Activated naive CD4-positive, alpha-beta T cell treated with anti-CD3 and anti-CD28 coated beads, Interleukin-2, amount 10 ng/mL, durations not matched to agents 7 days and 5 days (primary cell): ENCODE measurements around the gene CACNG3.
A peak's percentile ranks its signal among the peaks of the same experiment; 100 is the strongest.
"Not testable (repeated sequence)": the region's sequence is repeated elsewhere in the genome, so short reads cannot be mapped to it uniquely, and the experiment has no call there.

Source experiments
- CTCF ChIA-PET: fragments of 350-600 bp; sonication (Branson Sonifier 250); formaldehyde crosslinking; loops from one replicate; lab custom pipeline; 2021; ENCODE audit warnings: antibody characterized with exemption; lab: Charles Lee
- DNase-seq: peaks from one replicate; pipeline ENCODE4 v3.0.0-alpha.2; 2020
- H3K27ac Mint-ChIP-seq: one replicate; pipeline ENCODE4 v1.8.0; 2021; ENCODE audit warnings: mild to moderate bottlenecking, moderate library complexity, mixed read lengths
- H3K27me3 Mint-ChIP-seq: one replicate; pipeline ENCODE4 v1.8.0; 2021; ENCODE audit warnings: mild to moderate bottlenecking, mixed read lengths
- H3K36me3 Mint-ChIP-seq: one replicate; pipeline ENCODE4 v1.8.0; 2021; ENCODE audit warnings: mixed read lengths
- H3K4me1 Mint-ChIP-seq: one replicate; pipeline ENCODE4 v1.8.0; 2021; ENCODE audit warnings: mixed read lengths
- H3K4me3 Mint-ChIP-seq: one replicate; pipeline ENCODE4 v1.8.0; 2021; ENCODE audit warnings: mild to moderate bottlenecking, moderate library complexity, mixed read lengths
- H3K9me3 Mint-ChIP-seq: one replicate; pipeline ENCODE4 v1.8.0; 2021; ENCODE audit warnings: mixed read lengths

Gene CACNG3

GRCh38 chr16:24255456-24256371 is at the start of gene CACNG3:
CACNG3 (plus strand) TSS chr16:24256335; CDS start chr16:24256755, 420 bp downstream.
- H3K36me3 Mint-ChIP-seq = no peaks in the 10 kb centered on the region
- H3K4me3 Mint-ChIP-seq = no peak within 1 kb of the TSS
- H3K4me1 Mint-ChIP-seq = peaks cover 2% of the 10 kb centered on the region
- DNase-seq = peak; percentile 84
- H3K27me3 Mint-ChIP-seq = peaks cover 28% of the 10 kb centered on the region
- H3K9me3 Mint-ChIP-seq = no peaks in the 10 kb centered on the region
- CTCF ChIA-PET = interaction anchor here (0.9 to 3.5 kb wide), 3 partner anchors 11 to 185 kb away, joined by 3 to 40 read pairs (median 7); no protein-coding TSS in a partner anchor
- no peak within 1 kb of the TSS for H3K27ac Mint-ChIP-seq

- CTCF ChIA-PET = interaction anchor here (0.6 kb wide), 1 partner anchor 132 kb away, joined by 3 read pairs; no protein-coding TSS in a partner anchor
- no peaks in the 10 kb centered on the region for H3K4me1 Mint-ChIP-seq
- no peaks in the 10 kb centered on the region for H3K9me3 Mint-ChIP-seq
- no peaks in the 10 kb centered on the region for H3K27me3 Mint-ChIP-seq
- no peak overlapping the region for H3K27ac Mint-ChIP-seq
- peaks cover 18% of the 10 kb centered on the region for H3K36me3 Mint-ChIP-seq
- H3K4me3 Mint-ChIP-seq = no peak overlapping the region
- DNase-seq = no peak
Observed at GRCh38 chr16:24206926-24207325, 49.2 kb upstream of the CACNG3 start.

- H3K27ac Mint-ChIP-seq = no peak overlapping the region
- no peaks in the 10 kb centered on the region for H3K9me3 Mint-ChIP-seq
- no peaks in the 10 kb centered on the region for H3K4me1 Mint-ChIP-seq
- H3K4me3 Mint-ChIP-seq = no peak overlapping the region
- H3K36me3 Mint-ChIP-seq = peaks cover 17% of the 10 kb centered on the region
- H3K27me3 Mint-ChIP-seq = no peaks in the 10 kb centered on the region
- CTCF ChIA-PET = interaction anchor here (1.0 kb wide), 1 partner anchor 44 kb away, joined by 3 read pairs; no protein-coding TSS in a partner anchor
- no peak for DNase-seq
Observed at GRCh38 chr16:24208710-24209109, 47.4 kb upstream of the CACNG3 start.

- Mint-ChIP-seq H3K4me3 (no peak overlapping the region), H3K27me3 (no peaks in the 10 kb centered on the region), H3K27ac (no peak overlapping the region), H3K9me3 (no peaks in the 10 kb centered on the region), H3K4me1 (no peaks in the 10 kb centered on the region), H3K36me3 (peaks cover 22% of the 10 kb centered on the region)
- no peak for DNase-seq
- CTCF ChIA-PET = no interaction called here
Observed at GRCh38 chr16:24214992-24215391, 41.1 kb upstream of the CACNG3 start.

GRCh38 chr16:24216961-24217360 is 39.2 kb upstream of the CACNG3 start:
- DNase-seq = no peak
- H3K36me3 Mint-ChIP-seq = peaks cover 26% of the 10 kb centered on the region

GRCh38 chr16:24217461-24217860 is 38.7 kb upstream of the CACNG3 start:
- CTCF ChIA-PET = no interaction called here
- Mint-ChIP-seq H3K9me3 (no peaks in the 10 kb centered on the region), H3K36me3 (peaks cover 24% of the 10 kb centered on the region), H3K27me3 (no peaks in the 10 kb centered on the region), H3K4me3 (no peak overlapping the region), H3K27ac (no peak overlapping the region), H3K4me1 (no peaks in the 10 kb centered on the region)
- DNase-seq = no peak

More at GRCh38 chr16:24216961-24217360, 39.2 kb upstream of the CACNG3 start:
- no peak overlapping the region for H3K4me3 Mint-ChIP-seq
- no peak overlapping the region for H3K27ac Mint-ChIP-seq
- no peaks in the 10 kb centered on the region for H3K4me1 Mint-ChIP-seq
- no peaks in the 10 kb centered on the region for H3K27me3 Mint-ChIP-seq
- no peaks in the 10 kb centered on the region for H3K9me3 Mint-ChIP-seq
- CTCF ChIA-PET = no interaction called here

GRCh38 chr16:24218299-24218698 is 37.8 kb upstream of the CACNG3 start:
- H3K36me3 Mint-ChIP-seq = peaks cover 26% of the 10 kb centered on the region
- no peaks in the 10 kb centered on the region for H3K27me3 Mint-ChIP-seq
- no peaks in the 10 kb centered on the region for H3K4me1 Mint-ChIP-seq
- no peak overlapping the region for H3K27ac Mint-ChIP-seq
- DNase-seq = no peak
- CTCF ChIA-PET = no interaction called here
- H3K4me3 Mint-ChIP-seq = no peak overlapping the region
- no peaks in the 10 kb centered on the region for H3K9me3 Mint-ChIP-seq

- DNase-seq = no peak
- Mint-ChIP-seq H3K36me3 (peaks cover 12% of the 10 kb centered on the region), H3K27me3 (peaks cover 4% of the 10 kb centered on the region), H3K9me3 (no peaks in the 10 kb centered on the region), H3K4me3 (no peak overlapping the region), H3K27ac (no peak overlapping the region), H3K4me1 (no peaks in the 10 kb centered on the region)
- CTCF ChIA-PET = no interaction called here
Observed at GRCh38 chr16:24221219-24221618, 34.9 kb upstream of the CACNG3 start.

- H3K4me1 Mint-ChIP-seq = no peaks in the 10 kb centered on the region
- H3K4me3 Mint-ChIP-seq = no peak overlapping the region
- CTCF ChIA-PET = no interaction called here
Observed at GRCh38 chr16:24228514-24228913, 27.6 kb upstream of the CACNG3 start.

GRCh38 chr16:24232936-24233335 is 23.2 kb upstream of the CACNG3 start:
- DNase-seq = no peak
- CTCF ChIA-PET = no interaction called here
- H3K4me3 Mint-ChIP-seq = no peak overlapping the region
- H3K9me3 Mint-ChIP-seq = no peaks in the 10 kb centered on the region
- H3K27ac Mint-ChIP-seq = no peak overlapping the region
- no peaks in the 10 kb centered on the region for H3K4me1 Mint-ChIP-seq
- no peaks in the 10 kb centered on the region for H3K36me3 Mint-ChIP-seq
- no peaks in the 10 kb centered on the region for H3K27me3 Mint-ChIP-seq

More at GRCh38 chr16:24228514-24228913, 27.6 kb upstream of the CACNG3 start:
- peaks cover 4% of the 10 kb centered on the region for H3K27me3 Mint-ChIP-seq
- DNase-seq = no peak
- no peaks in the 10 kb centered on the region for H3K9me3 Mint-ChIP-seq
- no peak overlapping the region for H3K27ac Mint-ChIP-seq
- H3K36me3 Mint-ChIP-seq = no peaks in the 10 kb centered on the region

- Mint-ChIP-seq H3K9me3 (peaks cover 8% of the 10 kb centered on the region), H3K27me3 (no peaks in the 10 kb centered on the region), H3K4me1 (no peaks in the 10 kb centered on the region), H3K4me3 (no peak overlapping the region), H3K36me3 (no peaks in the 10 kb centered on the region), H3K27ac (no peak overlapping the region)
- no peak for DNase-seq
- CTCF ChIA-PET = interaction anchor here (1.9 kb wide), 1 partner anchor 18 kb away, joined by 4 read pairs; no protein-coding TSS in a partner anchor
Observed at GRCh38 chr16:24234737-24235136, 21.4 kb upstream of the CACNG3 start.

- Mint-ChIP-seq H3K4me1 (no peaks in the 10 kb centered on the region), H3K27ac (no peak overlapping the region), H3K36me3 (no peaks in the 10 kb centered on the region), H3K9me3 (peaks cover 8% of the 10 kb centered on the region), H3K4me3 (no peak overlapping the region), H3K27me3 (no peaks in the 10 kb centered on the region)
- CTCF ChIA-PET = interaction anchor here (1.3 kb wide), 1 partner anchor 17 kb away, joined by 3 read pairs; no protein-coding TSS in a partner anchor
- DNase-seq = no peak
Observed at GRCh38 chr16:24235806-24236205, 20.3 kb upstream of the CACNG3 start.

- H3K4me3 Mint-ChIP-seq, CTCF ChIA-PET, H3K9me3 Mint-ChIP-seq, H3K27ac Mint-ChIP-seq, H3K36me3 Mint-ChIP-seq, H3K4me1 Mint-ChIP-seq, DNase-seq: not testable (repeated sequence)
- peaks cover 15% of the 10 kb centered on the region for H3K27me3 Mint-ChIP-seq
Observed at GRCh38 chr16:24238846-24239245, 17.3 kb upstream of the CACNG3 start.

- Mint-ChIP-seq H3K27me3 (peaks cover 30% of the 10 kb centered on the region), H3K9me3 (no peaks in the 10 kb centered on the region), H3K36me3 (no peaks in the 10 kb centered on the region), H3K27ac (no peak overlapping the region), H3K4me1 (peaks cover 2% of the 10 kb centered on the region), H3K4me3 (no peak overlapping the region)
- DNase-seq = no peak
- CTCF ChIA-PET = interaction anchor here (1.7 kb wide), 1 partner anchor 175 kb away, joined by 4 read pairs; no protein-coding TSS in a partner anchor
Observed at GRCh38 chr16:24246911-24247607, 9.1 kb upstream of the CACNG3 start.
